Calu3 (cell line): ENCODE results near the gene KIAA0825. TPM values are rescaled to one million over a fixed set of nuclear protein-coding genes. Genes with fewer than 3 reads are reported as not detected.

Experiments used
- BruUV-seq: library from RNA; stranded (reverse); fragments of 400-500 nt; replicated peaks from 2 replicates; lab custom pipeline; 2021; lab: Mats Ljungman, UMichigan
- CTCF ChIA-PET: fragments of 300-600 bp; sonication (Branson Sonifier 250); formaldehyde crosslinking; loops from one replicate; lab custom pipeline; 2022; ENCODE audit warnings: antibody characterized with exemption; lab: Charles Lee
- DNase-seq: peaks from one replicate; pipeline ENCODE4 v3.0.0; 2022
- H3K27ac Mint-ChIP-seq: one replicate; pipeline ENCODE4 v1.8.0; 2022; ENCODE audit warnings: mixed read lengths; ENCODE audit not compliant: unreplicated experiment
- H3K27me3 Mint-ChIP-seq: one replicate; pipeline ENCODE4 v1.8.0; 2022; ENCODE audit warnings: mixed read lengths; ENCODE audit not compliant: unreplicated experiment
- H3K36me3 Mint-ChIP-seq: one replicate; pipeline ENCODE4 v1.8.0; 2022; ENCODE audit warnings: mild to moderate bottlenecking, moderate library complexity, mixed read lengths; ENCODE audit not compliant: insufficient read depth, unreplicated experiment
- H3K4me1 Mint-ChIP-seq: one replicate; pipeline ENCODE4 v1.8.0; 2022; ENCODE audit warnings: mild to moderate bottlenecking, low read depth, mixed read lengths; ENCODE audit not compliant: unreplicated experiment
- H3K4me3 Mint-ChIP-seq: one replicate; pipeline ENCODE4 v1.8.0; 2022; ENCODE audit warnings: mild to moderate bottlenecking, low read depth, moderate library complexity, mixed read lengths; ENCODE audit not compliant: unreplicated experiment
- H3K9me3 Mint-ChIP-seq: one replicate; pipeline ENCODE4 v1.8.0; 2022; ENCODE audit warnings: low read depth, mixed read lengths; ENCODE audit not compliant: unreplicated experiment
- intact Hi-C: fragments of 100-400 bp; cut with micrococcal nuclease; formaldehyde crosslinking; loops from one replicate; pipeline ENCODE4 v1.10.0; 2022; ENCODE audit not compliant: unreplicated experiment
- total RNA-seq: library from RNA; stranded (reverse); gene quantifications from 2 replicates; pipeline ENCODE4 v1.2.3, GENCODE V29; 2022
- TF ChIP-seq, protein P1 (sequence below): fragments of 200-600 bp; IDR thresholded peaks from one replicate; pipeline ENCODE4 v1.8.0; 2022; ENCODE audit warnings: antibody characterized with exemption; ENCODE audit not compliant: unreplicated experiment

The KIAA0825 gene
- total RNA-seq, 1 experiment from 2014 or later, result 1.9 TPM

GRCh38 chr5:94471521-94471920 lies 146.9 kb downstream of the KIAA0825 start:
- no peaks in the 10 kb centered on the region for H3K27me3 Mint-ChIP-seq
- H3K27ac Mint-ChIP-seq, result no peak overlapping the region
- no peak for DNase-seq
- H3K4me1 Mint-ChIP-seq, result no peaks in the 10 kb centered on the region
- H3K36me3 Mint-ChIP-seq, result no peaks in the 10 kb centered on the region
- CTCF ChIA-PET, result no interaction called here
- TF ChIP-seq, protein P1, sequence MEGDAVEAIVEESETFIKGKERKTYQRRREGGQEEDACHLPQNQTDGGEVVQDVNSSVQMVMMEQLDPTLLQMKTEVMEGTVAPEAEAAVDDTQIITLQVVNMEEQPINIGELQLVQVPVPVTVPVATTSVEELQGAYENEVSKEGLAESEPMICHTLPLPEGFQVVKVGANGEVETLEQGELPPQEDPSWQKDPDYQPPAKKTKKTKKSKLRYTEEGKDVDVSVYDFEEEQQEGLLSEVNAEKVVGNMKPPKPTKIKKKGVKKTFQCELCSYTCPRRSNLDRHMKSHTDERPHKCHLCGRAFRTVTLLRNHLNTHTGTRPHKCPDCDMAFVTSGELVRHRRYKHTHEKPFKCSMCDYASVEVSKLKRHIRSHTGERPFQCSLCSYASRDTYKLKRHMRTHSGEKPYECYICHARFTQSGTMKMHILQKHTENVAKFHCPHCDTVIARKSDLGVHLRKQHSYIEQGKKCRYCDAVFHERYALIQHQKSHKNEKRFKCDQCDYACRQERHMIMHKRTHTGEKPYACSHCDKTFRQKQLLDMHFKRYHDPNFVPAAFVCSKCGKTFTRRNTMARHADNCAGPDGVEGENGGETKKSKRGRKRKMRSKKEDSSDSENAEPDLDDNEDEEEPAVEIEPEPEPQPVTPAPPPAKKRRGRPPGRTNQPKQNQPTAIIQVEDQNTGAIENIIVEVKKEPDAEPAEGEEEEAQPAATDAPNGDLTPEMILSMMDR, result no peak
- no peaks in the 10 kb centered on the region for H3K9me3 Mint-ChIP-seq
- intact Hi-C loops, result no loop called here
- BruUV-seq, result no TSS peak
- H3K4me3 Mint-ChIP-seq, result no peak overlapping the region

GRCh38 chr5:94470802-94471201 lies 147.6 kb downstream of the KIAA0825 start:
- TF ChIP-seq, protein P1, result no peak
- CTCF ChIA-PET, result no interaction called here
- no peak for DNase-seq
- intact Hi-C loops, result no loop called here
- H3K36me3 Mint-ChIP-seq, result no peaks in the 10 kb centered on the region
- no peak overlapping the region for H3K27ac Mint-ChIP-seq
- no peak overlapping the region for H3K4me3 Mint-ChIP-seq
- H3K27me3 Mint-ChIP-seq, result no peaks in the 10 kb centered on the region
- H3K9me3 Mint-ChIP-seq, result no peaks in the 10 kb centered on the region
- H3K4me1 Mint-ChIP-seq, result no peaks in the 10 kb centered on the region
- no TSS peak for BruUV-seq

DNA sequence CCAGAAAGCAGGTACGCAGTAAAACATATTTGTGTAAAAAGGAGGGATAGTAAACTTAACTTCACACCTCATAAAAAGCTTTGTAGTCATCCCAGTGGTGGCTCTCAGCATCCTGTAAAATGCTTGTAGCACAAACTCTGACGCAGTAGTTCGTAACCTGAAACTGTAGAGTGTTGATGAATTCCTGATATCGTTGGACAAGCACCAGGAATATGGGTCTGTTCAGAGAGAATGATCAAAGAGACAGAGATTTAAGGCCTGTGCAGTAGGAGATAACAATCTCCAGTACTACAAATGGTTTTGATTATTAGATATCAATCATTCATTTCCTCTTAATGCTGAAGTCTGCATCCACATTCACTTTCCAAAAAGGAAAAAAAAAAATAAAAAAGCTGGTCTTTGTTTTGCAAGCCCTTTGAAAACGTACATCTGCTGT lies 148.5 kb downstream of the KIAA0825 start:
- no peaks in the 10 kb centered on the region for H3K27me3 Mint-ChIP-seq
- intact Hi-C loops, result no loop called here
- no peak overlapping the region for H3K4me3 Mint-ChIP-seq
- H3K4me1 Mint-ChIP-seq, result no peaks in the 10 kb centered on the region
- no peak for DNase-seq
- H3K9me3 Mint-ChIP-seq, result no peaks in the 10 kb centered on the region
- TF ChIP-seq, protein P1, result no peak
- no peak overlapping the region for H3K27ac Mint-ChIP-seq
- H3K36me3 Mint-ChIP-seq, result no peaks in the 10 kb centered on the region
- no TSS peak for BruUV-seq
- CTCF ChIA-PET, result interaction anchor here (0.7 kb wide), 1 partner anchor 1751 kb away, joined by 3 read pairs; no protein-coding TSS in a partner anchor

- Mint-ChIP-seq H3K27me3 (no peaks in the 10 kb centered on the region), H3K4me3 (no peak overlapping the region), H3K27ac (no peak overlapping the region), H3K36me3 (no peaks in the 10 kb centered on the region), H3K9me3 (no peaks in the 10 kb centered on the region), H3K4me1 (no peaks in the 10 kb centered on the region)
- BruUV-seq, result no TSS peak
- CTCF ChIA-PET, result no interaction called here
- TF ChIP-seq, protein P1, result no peak
- intact Hi-C loops, result no loop called here
- no peak for DNase-seq
Measured at GRCh38 chr5:94467954-94468930, 150.2 kb downstream of the KIAA0825 start.
